ENCODE results near the gene PKP2. TPM values are rescaled to one million over a fixed set of nuclear protein-coding genes. Genes with fewer than 3 reads are reported as not detected.

Gene PKP2
- total and polyA plus RNA-seq, 2 donors (not counting 3 experiments of a cell fraction or from before 2014, with no cell fraction given): 1.4 to 6.5 TPM

DNA sequence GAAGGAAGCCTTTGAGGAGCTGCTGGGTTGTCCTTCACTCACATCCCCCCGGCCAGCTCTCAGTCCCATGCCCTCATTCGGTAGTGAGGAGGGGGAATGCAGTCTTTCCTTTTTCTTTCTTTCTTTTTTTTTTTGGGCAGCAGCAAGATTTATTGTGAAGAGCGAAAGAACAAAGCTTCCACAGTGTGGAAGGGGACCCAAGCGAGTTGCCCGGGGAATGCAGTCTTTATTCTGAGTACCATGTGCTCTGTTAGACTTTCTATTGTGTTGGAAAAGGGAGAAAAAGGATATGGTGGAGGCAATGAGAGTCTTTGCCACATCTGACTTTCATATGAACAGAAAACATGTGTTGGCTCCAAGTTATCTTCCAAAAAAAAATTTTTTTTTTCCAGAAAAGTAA lies 111.0 kb downstream of the PKP2 start:
- H3K4me1 ChIP-seq (ENCODE audit: control insufficient read depth, extremely low read depth, insufficient read depth, low read length): no peaks in the 10 kb centered on the region
- H3K4me3 ChIP-seq (replicated peaks in 1 of 3; ENCODE audit: insufficient read depth in 1 of 3, low read depth in 1 of 3, low read length in 3 of 3): no peak overlapping the region
- ChIA-PET POLR2A (no interaction called here), CTCF (interaction anchor here (0.9 kb wide), 1 partner anchor 30 kb away, joined by 3 read pairs; the partner anchor contains the start of gene YARS2)
- H3K9me3 ChIP-seq (replicated peaks; ENCODE audit: control insufficient read depth, insufficient read depth, low read length): no peaks in the 10 kb centered on the region
- no peaks in the 10 kb centered on the region for H4K20me1 ChIP-seq (replicated peaks; ENCODE audit: control insufficient read depth, extremely low read depth, insufficient read depth, low read length)
- intact Hi-C loops (cut with micrococcal nuclease): no loop called here
- no TSS peak for BruUV-seq (replicated peaks)
- no peaks in the 10 kb centered on the region for H3K36me3 ChIP-seq (ENCODE audit: control insufficient read depth in 2 of 2, extremely low read depth in 1 of 2, insufficient read depth in 2 of 2, low read length in 2 of 2)
- DNase-seq (ENCODE audit: low read depth, low spot score) (no peak), FAIRE-seq (no peak)
- H3K9me1 ChIP-seq (replicated peaks; ENCODE audit: control insufficient read depth, extremely low read depth, insufficient read depth, low read length): no peaks in the 10 kb centered on the region
- no peak overlapping the region for H3K4me2 ChIP-seq (ENCODE audit: insufficient read depth, low read length)
- H2AFZ ChIP-seq (ENCODE audit: low read depth, low read length): no peak overlapping the region
- peaks cover 3 to 8% of the 10 kb centered on the region in 2 experiments for H3K27me3 ChIP-seq (ENCODE audit: control insufficient read depth in 2 of 2, insufficient read depth in 2 of 2, low read length in 2 of 2)
- dilution Hi-C loops (cut with MboI; ENCODE audit: extremely low pct_ligation_motif_present, low sequenced_read_pairs): no loop called here
- TF ChIP-seq GATA2 (IDR thresholded peaks at IDR 0.05; ENCODE audit: insufficient read depth, insufficient read length, low read depth, low read length) (no peak), JUN (IDR thresholded peaks at IDR 0.05; ENCODE audit: borderline replicate concordance, insufficient read depth, insufficient read length, low read depth) (no peak), POLR2AphosphoS5 (IDR thresholded peaks at IDR 0.05; ENCODE audit: insufficient read depth, low read depth, low read length) (no peak), EZH2 (IDR thresholded peaks at IDR 0.05; ENCODE audit: borderline replicate concordance, low read depth, low read length, severe bottlenecking) (no peak), CTCF (IDR thresholded peaks at IDR 0.05; ENCODE audit: extremely low read depth in 1 of 2, insufficient read depth in 1 of 2, low read depth in 1 of 2, low read length in 2 of 2) (no peak), MYC (IDR thresholded peaks at IDR 0.05; ENCODE audit: low read depth, low read length) (no peak), FOS (IDR thresholded peaks at IDR 0.05; ENCODE audit: borderline replicate concordance, insufficient read depth, low read length) (no peak), POLR2A (IDR thresholded peaks at IDR 0.05; ENCODE audit: low read depth, low read length) (no peak)
- TF ChIP-seq, protein P1, sequence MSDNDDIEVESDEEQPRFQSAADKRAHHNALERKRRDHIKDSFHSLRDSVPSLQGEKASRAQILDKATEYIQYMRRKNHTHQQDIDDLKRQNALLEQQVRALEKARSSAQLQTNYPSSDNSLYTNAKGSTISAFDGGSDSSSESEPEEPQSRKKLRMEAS (IDR thresholded peaks at IDR 0.05; ENCODE audit: insufficient read depth, insufficient read length): no peak
- no peak overlapping the region for H3K9ac ChIP-seq (replicated peaks; ENCODE audit: extremely low read depth, insufficient read depth, low read length)
- no peaks in the 10 kb centered on the region for H3K79me2 ChIP-seq (ENCODE audit: control insufficient read depth, insufficient read depth, low read length)
- no peak overlapping the region for H3K27ac ChIP-seq (ENCODE audit: insufficient read depth, low read depth, low read length)
